Neural cell (in vitro differentiated cells): ENCODE measurements around the gene DCDC2B.

Experiments
- CTCF ChIP-seq: fragments of 450-650 bp; IDR thresholded peaks from 2 replicates; pipeline ENCODE4 v1.5.1; 2014; ENCODE audit warnings: antibody characterized with exemption, mild to moderate bottlenecking, moderate library complexity; ENCODE audit not compliant: poor library complexity, severe bottlenecking
- REST ChIP-seq: IDR thresholded peaks from 2 replicates; pipeline ENCODE4 v1.6.1; 2012; ENCODE audit warnings: borderline replicate concordance

- TF ChIP-seq CTCF, result no peak
- no peak for TF ChIP-seq REST
Measured at GRCh38 chr1:32178380-32179192, 30.3 kb upstream of the DCDC2B start.
